GM12874 (cell line): ENCODE results near the gene JARID2.

Experiments used
- TF ChIP-seq, protein P1 (sequence below): IDR thresholded peaks from 2 replicates; pipeline ENCODE4 v1.5.1; 2011; ENCODE audit warnings: low read depth, mild to moderate bottlenecking, control low read depth, low read length, moderate library complexity; ENCODE audit not compliant: insufficient read depth

The JARID2 gene

GRCh38 chr6:15269619-15270018 is 23.8 kb downstream of the JARID2 start:
- TF ChIP-seq, protein P1, sequence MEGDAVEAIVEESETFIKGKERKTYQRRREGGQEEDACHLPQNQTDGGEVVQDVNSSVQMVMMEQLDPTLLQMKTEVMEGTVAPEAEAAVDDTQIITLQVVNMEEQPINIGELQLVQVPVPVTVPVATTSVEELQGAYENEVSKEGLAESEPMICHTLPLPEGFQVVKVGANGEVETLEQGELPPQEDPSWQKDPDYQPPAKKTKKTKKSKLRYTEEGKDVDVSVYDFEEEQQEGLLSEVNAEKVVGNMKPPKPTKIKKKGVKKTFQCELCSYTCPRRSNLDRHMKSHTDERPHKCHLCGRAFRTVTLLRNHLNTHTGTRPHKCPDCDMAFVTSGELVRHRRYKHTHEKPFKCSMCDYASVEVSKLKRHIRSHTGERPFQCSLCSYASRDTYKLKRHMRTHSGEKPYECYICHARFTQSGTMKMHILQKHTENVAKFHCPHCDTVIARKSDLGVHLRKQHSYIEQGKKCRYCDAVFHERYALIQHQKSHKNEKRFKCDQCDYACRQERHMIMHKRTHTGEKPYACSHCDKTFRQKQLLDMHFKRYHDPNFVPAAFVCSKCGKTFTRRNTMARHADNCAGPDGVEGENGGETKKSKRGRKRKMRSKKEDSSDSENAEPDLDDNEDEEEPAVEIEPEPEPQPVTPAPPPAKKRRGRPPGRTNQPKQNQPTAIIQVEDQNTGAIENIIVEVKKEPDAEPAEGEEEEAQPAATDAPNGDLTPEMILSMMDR = no peak

DNA sequence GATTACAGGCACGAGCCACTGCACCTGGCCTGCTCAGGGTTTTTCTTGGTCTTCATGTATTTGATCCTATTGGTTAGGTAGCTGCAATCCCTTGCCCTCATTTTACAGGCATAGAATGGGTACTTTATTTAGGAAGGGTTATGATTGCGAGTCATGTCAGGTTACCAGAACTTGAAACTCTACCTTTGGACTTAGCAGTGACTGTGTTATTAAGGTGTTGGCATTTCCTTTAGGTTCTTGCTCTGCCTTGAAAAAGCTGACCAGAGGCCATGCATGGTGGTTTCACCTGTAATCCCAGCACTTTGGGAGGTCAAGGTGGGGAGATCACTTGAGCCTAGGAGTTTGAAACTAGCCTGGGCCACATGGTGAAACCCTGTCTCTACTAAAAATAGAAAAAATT is 24.5 kb downstream of the JARID2 start:
- TF ChIP-seq, protein P1 = no peak

DNA sequence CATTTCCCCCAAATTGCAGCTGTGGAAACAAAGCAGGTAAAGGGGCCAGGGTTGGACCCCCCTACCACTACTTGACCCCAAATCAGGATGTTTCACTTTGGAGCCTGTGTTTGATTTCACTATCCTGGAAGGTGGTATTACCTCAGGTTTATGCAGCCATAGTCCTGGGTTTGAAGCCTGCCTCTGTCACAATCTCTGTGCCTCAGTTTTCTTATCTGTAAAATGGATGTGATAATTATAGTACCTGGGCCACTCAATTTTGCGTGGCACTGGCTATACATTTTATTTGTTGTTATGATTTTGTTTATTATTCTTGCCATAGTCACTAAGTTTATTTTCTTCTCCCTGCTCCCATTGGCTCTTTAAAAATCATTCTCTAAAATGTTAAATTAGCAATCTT is 26.7 kb downstream of the JARID2 start:
- TF ChIP-seq, protein P1 = no peak

- TF ChIP-seq, protein P1 = no peak
These were observed 29.0 kb downstream of the JARID2 start for GRCh38 chr6:15274692-15275387.

- TF ChIP-seq, protein P1 = no peak
These were observed 30.4 kb downstream of the JARID2 start for GRCh38 chr6:15276036-15276985.

GRCh38 chr6:15279047-15279661 is 33.3 kb downstream of the JARID2 start:
- TF ChIP-seq, protein P1 = no peak

- TF ChIP-seq, protein P1 = no peak
These were observed 34.2 kb downstream of the JARID2 start for GRCh38 chr6:15280028-15280427.
